HepG2 (cell line): ENCODE results near the gene NAB2. TPM values are rescaled to one million over a fixed set of nuclear protein-coding genes. Genes with fewer than 3 reads are reported as not detected.

Experiments
- ERF ChIP-seq: IDR thresholded peaks from 2 replicates; pipeline ENCODE4 v1.6.1; 2018; ENCODE audit warnings: missing biosample characterization, missing genetic modification reagents
- GMEB2 ChIP-seq: IDR thresholded peaks from 2 replicates; pipeline ENCODE4 v1.6.1; 2016; ENCODE audit warnings: missing biosample characterization, missing genetic modification reagents, low read depth
- KDM5B ChIP-seq: sonication (generic); formaldehyde crosslinking; IDR thresholded peaks from 2 replicates; pipeline ENCODE4 v1.4.0; 2020; ENCODE audit warnings: missing genetic modification reagents, mild to moderate bottlenecking, borderline replicate concordance
- NR3C1 ChIP-seq: sonication (generic); formaldehyde crosslinking; IDR thresholded peaks from 2 replicates; pipeline ENCODE4 v1.4.0; 2020; ENCODE audit warnings: missing genetic modification reagents
- PRDM10 ChIP-seq: sonication (generic); formaldehyde crosslinking; IDR thresholded peaks from 2 replicates; pipeline ENCODE4 v1.4.0; 2020; ENCODE audit warnings: low read depth, missing genetic modification reagents
- SMAD1 ChIP-seq: sonication (generic); formaldehyde crosslinking; IDR thresholded peaks from 2 replicates; pipeline ENCODE4 v1.4.0; 2020; ENCODE audit warnings: missing genetic modification reagents, low read depth, mild to moderate bottlenecking, borderline replicate concordance
- YEATS4 ChIP-seq: sonication (generic); formaldehyde crosslinking; IDR thresholded peaks from 2 replicates; pipeline ENCODE4 v1.4.0; 2020; ENCODE audit warnings: missing genetic modification reagents, borderline replicate concordance
- ZNF468 ChIP-seq: sonication (generic); formaldehyde crosslinking; IDR thresholded peaks from 2 replicates; pipeline ENCODE4 v1.8.0; 2022; ENCODE audit warnings: mild to moderate bottlenecking, moderate library complexity, missing genetic modification reagents
- ZNF564 ChIP-seq: sonication (generic); formaldehyde crosslinking; IDR thresholded peaks from 2 replicates; pipeline ENCODE4 v1.8.1; 2023; ENCODE audit warnings: mild to moderate bottlenecking, missing genetic modification reagents
- ZNF687 ChIP-seq: sonication (generic); formaldehyde crosslinking; IDR thresholded peaks from 2 replicates; pipeline ENCODE4 v1.5.1; 2020; ENCODE audit warnings: mild to moderate bottlenecking, missing genetic modification reagents, moderate library complexity
- polyA plus RNA-seq, 8 experiments: library from polyadenylated mRNA; depleted of rRNA in 3 of 8; stranded (reverse) in 7 of 8; unstranded in 1 of 8; fragments of >200 nt; fragmentation: Illumina TruSeq in 4 of 8; extraction: Trizol in 4 of 8; gene quantifications; 2 replicates each; pipeline versions ENCODE4 v1.2.1 to v1.2.3, GENCODE V29; 2011 to 2016; ENCODE audit warnings: low read depth in 4 of 8, missing spikeins in 1 of 8, mixed read lengths in 1 of 8; ENCODE audit not compliant: insufficient read depth in 1 of 8
- total RNA-seq, 5 experiments: library from RNA; depleted of rRNA; stranded (reverse); fragments of >200 nt; fragmentation: Illumina TruSeq; extraction: Trizol; gene quantifications; 2 replicates each; pipeline ENCODE4 v1.2.3, GENCODE V29; 2016; ENCODE audit warnings: low read depth in 1 of 5
- TF ChIP-seq, protein P1 (sequence below): sonication (generic); formaldehyde crosslinking; IDR thresholded peaks from 2 replicates; pipeline ENCODE4 v1.4.0; 2020; ENCODE audit warnings: mild to moderate bottlenecking, missing genetic modification reagents, borderline replicate concordance
- TF ChIP-seq, protein P2 (sequence below): sonication (generic); formaldehyde crosslinking; IDR thresholded peaks from 2 replicates; pipeline ENCODE4 v1.5.0; 2020; ENCODE audit warnings: mild to moderate bottlenecking, missing genetic modification reagents

Gene NAB2
- total and polyA plus RNA-seq, 2 of the 13 experiments (the other 11 are each of a cell fraction or from before 2014, with no cell fraction given), result 11.7 to 12.9 TPM

GRCh38 chr12:57101892-57102695 is 13.2 kb downstream of the NAB2 start (continued):
- TF ChIP-seq PRDM10 (CRISPR knock-in tag) (peak; percentile 49), ERF (peak; percentile 68; the same call in 1 of the 2 replicates), ZNF468 (CRISPR knock-in tag) (no peak), GMEB2 (no peak), SMAD1 (CRISPR knock-in tag) (peak; percentile 58; the same call in 1 of the 2 replicates), ZNF564 (CRISPR knock-in tag) (no peak), YEATS4 (CRISPR knock-in tag) (0 out of 2 replicates have a peak, but pooled peaks have one; percentile 34), ZNF687 (CRISPR knock-in tag) (peak; percentile 90), NR3C1 (CRISPR knock-in tag) (no peak), KDM5B (peak; percentile 73; the same call in 1 of the 2 replicates)
- TF ChIP-seq, protein P1, sequence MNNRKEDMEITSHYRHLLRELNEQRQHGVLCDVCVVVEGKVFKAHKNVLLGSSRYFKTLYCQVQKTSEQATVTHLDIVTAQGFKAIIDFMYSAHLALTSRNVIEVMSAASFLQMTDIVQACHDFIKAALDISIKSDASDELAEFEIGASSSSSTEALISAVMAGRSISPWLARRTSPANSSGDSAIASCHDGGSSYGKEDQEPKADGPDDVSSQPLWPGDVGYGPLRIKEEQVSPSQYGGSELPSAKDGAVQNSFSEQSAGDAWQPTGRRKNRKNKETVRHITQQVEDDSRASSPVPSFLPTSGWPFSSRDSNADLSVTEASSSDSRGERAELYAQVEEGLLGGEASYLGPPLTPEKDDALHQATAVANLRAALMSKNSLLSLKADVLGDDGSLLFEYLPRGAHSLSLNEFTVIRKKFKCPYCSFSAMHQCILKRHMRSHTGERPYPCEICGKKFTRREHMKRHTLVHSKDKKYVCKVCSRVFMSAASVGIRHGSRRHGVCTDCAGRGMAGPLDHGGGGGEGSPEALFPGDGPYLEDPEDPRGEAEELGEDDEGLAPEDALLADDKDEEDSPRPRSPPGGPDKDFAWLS (CRISPR knock-in tag), result no peak
- TF ChIP-seq, protein P2, sequence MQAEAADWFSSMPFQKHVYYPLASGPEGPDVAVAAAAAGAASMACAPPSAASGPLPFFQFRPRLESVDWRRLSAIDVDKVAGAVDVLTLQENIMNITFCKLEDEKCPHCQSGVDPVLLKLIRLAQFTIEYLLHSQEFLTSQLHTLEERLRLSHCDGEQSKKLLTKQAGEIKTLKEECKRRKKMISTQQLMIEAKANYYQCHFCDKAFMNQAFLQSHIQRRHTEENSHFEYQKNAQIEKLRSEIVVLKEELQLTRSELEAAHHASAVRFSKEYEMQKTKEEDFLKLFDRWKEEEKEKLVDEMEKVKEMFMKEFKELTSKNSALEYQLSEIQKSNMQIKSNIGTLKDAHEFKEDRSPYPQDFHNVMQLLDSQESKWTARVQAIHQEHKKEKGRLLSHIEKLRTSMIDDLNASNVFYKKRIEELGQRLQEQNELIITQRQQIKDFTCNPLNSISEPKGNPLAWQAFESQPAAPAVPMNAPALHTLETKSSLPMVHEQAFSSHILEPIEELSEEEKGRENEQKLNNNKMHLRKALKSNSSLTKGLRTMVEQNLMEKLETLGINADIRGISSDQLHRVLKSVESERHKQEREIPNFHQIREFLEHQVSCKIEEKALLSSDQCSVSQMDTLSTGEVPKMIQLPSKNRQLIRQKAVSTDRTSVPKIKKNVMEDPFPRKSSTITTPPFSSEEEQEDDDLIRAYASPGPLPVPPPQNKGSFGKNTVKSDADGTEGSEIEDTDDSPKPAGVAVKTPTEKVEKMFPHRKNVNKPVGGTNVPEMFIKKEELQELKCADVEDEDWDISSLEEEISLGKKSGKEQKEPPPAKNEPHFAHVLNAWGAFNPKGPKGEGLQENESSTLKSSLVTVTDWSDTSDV (CRISPR knock-in tag), result no peak
